ENCODE measurements around the gene NUCKS1.

The NUCKS1 gene

DNA sequence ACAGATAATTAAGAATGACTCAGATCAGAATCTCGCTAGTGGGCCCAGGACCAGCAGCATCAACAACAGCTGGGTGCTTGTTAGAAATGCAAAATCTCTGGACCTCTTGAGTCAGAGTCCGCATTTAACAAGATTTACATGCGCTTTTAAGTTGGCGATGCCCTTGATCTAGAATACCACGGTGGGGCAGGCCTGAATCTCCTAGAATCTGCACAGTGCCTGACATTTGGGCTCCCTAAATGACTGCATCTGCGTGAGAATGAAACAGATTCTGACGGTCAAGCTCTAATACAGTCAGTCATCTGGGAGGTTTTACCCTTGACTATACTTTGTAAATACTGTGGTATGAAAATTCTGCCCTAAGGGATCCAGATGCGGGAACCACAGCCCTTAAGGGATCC is 42.5 kb upstream of the NUCKS1 start:
- CTCF ChIA-PET: interaction anchor here (0.6 to 15.0 kb wide), 41 partner anchors 10 to 346 kb away, joined by 3 to 417 read pairs (median 6); partner anchors contain the start of gene RAB29
- POLR2A ChIA-PET: interaction anchor here (0.8 to 1.5 kb wide), 2 partner anchors 19 to 185 kb away, joined by 3 to 8 read pairs; no protein-coding TSS in a partner anchor
- no peak overlapping the region for H3K4me3 ChIP-seq (ENCODE audit: low read depth, low read length)
- TF ChIP-seq, protein P1, sequence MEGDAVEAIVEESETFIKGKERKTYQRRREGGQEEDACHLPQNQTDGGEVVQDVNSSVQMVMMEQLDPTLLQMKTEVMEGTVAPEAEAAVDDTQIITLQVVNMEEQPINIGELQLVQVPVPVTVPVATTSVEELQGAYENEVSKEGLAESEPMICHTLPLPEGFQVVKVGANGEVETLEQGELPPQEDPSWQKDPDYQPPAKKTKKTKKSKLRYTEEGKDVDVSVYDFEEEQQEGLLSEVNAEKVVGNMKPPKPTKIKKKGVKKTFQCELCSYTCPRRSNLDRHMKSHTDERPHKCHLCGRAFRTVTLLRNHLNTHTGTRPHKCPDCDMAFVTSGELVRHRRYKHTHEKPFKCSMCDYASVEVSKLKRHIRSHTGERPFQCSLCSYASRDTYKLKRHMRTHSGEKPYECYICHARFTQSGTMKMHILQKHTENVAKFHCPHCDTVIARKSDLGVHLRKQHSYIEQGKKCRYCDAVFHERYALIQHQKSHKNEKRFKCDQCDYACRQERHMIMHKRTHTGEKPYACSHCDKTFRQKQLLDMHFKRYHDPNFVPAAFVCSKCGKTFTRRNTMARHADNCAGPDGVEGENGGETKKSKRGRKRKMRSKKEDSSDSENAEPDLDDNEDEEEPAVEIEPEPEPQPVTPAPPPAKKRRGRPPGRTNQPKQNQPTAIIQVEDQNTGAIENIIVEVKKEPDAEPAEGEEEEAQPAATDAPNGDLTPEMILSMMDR (IDR thresholded peaks at IDR 0.05; ENCODE audit: insufficient read depth, low read length, missing control alignments): no peak
- DNase-seq (ENCODE audit: low read depth, low spot score): no peak

DNA sequence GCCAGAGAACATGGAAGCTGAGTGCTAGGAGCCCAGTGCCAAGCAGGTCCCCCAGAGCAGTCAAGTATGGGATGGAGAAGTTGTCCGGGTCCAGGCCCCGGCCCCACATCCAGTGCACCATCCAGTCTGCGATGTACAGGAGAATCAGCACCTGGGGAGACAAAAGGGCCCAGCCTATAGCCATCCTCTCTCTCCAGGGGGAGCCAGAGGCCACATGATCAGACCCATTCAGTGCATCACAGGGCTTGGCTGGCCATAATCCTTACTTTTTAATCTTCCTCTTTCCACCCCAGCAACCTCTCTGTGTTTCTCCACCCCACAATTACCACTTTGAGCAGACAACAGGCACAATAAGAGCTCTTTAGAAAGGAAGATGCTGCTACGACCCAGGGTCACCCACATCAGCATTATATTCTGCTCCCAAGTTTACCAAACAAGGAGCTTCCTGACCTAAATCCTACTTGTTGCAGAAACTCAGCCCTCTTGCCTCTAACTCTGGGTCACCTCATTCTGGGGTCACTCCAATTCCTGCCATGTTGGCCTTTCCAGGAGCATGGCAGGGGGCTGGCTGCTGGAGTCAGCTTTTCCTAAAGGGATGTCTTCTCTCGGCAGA is 41.7 kb upstream of the NUCKS1 start:
- no peak overlapping the region for H3K4me3 ChIP-seq (ENCODE audit: low read depth, low read length)
- TF ChIP-seq, protein P1 (IDR thresholded peaks at IDR 0.05; ENCODE audit: insufficient read depth, low read length, missing control alignments): peak; percentile 89
- ChIA-PET POLR2A (interaction anchor here (0.7 to 1.5 kb wide), 3 partner anchors 20 to 185 kb away, joined by 3 to 8 read pairs (median 3); no protein-coding TSS in a partner anchor), CTCF (interaction anchor here (0.6 to 15.0 kb wide), 48 partner anchors 8 to 347 kb away, joined by 3 to 417 read pairs (median 5); partner anchors contain the start of genes PM20D1 and RAB29)
- no peak for DNase-seq (ENCODE audit: low read depth, low spot score)

DNA sequence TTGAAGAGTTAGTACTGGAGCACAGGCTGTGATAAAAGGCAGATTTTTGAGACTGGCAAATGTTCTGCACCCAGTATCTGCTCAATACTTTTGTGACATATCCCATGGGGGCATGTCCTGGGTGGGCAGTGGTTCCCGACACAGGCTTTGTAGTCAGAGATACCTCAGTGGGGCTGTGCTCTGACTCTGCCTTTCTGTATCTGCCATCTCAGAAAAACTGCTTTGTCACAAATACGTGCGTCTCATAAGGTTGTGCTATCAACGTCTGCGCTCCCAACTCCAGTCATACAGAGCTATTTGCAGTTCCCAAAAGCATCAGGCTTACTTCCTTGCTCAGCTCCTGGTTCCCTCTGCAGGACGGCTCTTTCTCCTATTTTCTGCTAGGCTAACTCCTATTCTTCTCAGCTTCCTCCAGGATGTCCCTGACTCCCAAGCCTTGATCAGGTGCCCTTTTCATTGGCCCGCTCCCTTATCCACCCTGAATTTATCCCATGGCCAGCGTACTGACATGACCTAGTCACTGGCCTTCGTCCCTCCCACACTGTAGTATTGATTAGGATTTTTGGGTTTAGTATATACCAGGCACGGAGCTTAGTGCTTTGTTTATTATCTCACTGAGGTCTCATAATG is 37.4 kb upstream of the NUCKS1 start:
- ChIA-PET POLR2A (interaction anchor here (0.5 kb wide), 1 partner anchor 316 kb away, joined by 3 read pairs; no protein-coding TSS in a partner anchor), CTCF (interaction anchor here (2.4 to 15.0 kb wide), 3 partner anchors 76 to 194 kb away, joined by 12 to 417 read pairs (median 14); no protein-coding TSS in a partner anchor)
- H3K4me3 ChIP-seq (ENCODE audit: low read depth, low read length): no peak overlapping the region
- TF ChIP-seq, protein P1 (IDR thresholded peaks at IDR 0.05; ENCODE audit: insufficient read depth, low read length, missing control alignments): no peak
- DNase-seq (ENCODE audit: low read depth, low spot score): no peak

DNA sequence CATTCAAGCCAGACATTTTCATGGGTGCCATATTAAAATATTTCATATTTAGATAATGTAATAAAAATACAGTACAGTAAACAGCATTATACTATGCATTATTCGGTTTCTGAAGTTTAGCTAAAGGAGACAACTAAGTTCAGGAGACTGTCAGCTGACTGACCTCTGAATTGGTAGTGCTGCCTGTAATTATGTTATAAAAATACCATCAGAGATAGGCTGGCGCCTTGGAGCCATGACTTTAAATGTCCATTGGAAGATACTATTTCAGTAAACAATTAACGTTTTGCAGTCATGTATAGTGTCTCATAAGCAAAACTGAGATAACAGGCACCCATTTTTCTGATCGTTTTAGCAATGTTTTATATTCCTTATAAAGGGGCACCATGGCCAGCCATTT is 36.6 kb upstream of the NUCKS1 start:
- TF ChIP-seq, protein P1 (IDR thresholded peaks at IDR 0.05; ENCODE audit: insufficient read depth, low read length, missing control alignments): no peak
- H3K4me3 ChIP-seq (ENCODE audit: low read depth, low read length): no peak overlapping the region
- ChIA-PET POLR2A (no interaction called here), CTCF (interaction anchor here (3.1 to 15.0 kb wide), 2 partner anchors 121 to 195 kb away, joined by 12 to 417 read pairs; no protein-coding TSS in a partner anchor)
- DNase-seq (ENCODE audit: low read depth, low spot score): no peak

DNA sequence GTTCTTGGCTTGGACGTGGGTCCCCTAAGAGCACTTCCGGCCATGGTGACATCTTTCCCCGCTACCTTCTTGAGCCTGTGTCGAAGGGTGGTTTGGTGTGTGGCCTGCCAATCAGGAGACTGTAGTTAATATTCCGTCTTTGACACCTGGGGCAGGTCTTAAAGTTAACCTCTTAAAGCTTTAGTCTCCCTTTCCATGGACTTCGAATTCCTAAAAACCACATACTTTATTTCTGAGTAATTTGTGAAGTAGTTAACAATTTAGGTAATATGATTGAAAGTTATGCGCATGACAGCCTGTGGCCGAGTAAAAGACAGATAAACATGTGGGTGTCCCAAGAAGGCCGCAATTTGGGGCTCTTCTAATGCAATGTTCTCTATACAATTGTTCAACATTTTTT is 35.5 kb upstream of the NUCKS1 start:
- DNase-seq (ENCODE audit: low read depth, low spot score): no peak
- ChIA-PET CTCF (interaction anchor here (1.0 to 15.0 kb wide), 5 partner anchors 9 to 245 kb away, joined by 3 to 417 read pairs (median 9); no protein-coding TSS in a partner anchor), POLR2A (no interaction called here)
- TF ChIP-seq, protein P1 (IDR thresholded peaks at IDR 0.05; ENCODE audit: insufficient read depth, low read length, missing control alignments): no peak
- no peak overlapping the region for H3K4me3 ChIP-seq (ENCODE audit: low read depth, low read length)

GRCh38 chr1:205783904-205784303 is 33.9 kb upstream of the NUCKS1 start:
- TF ChIP-seq, protein P1 (IDR thresholded peaks at IDR 0.05; ENCODE audit: insufficient read depth, low read length, missing control alignments): no peak
- DNase-seq (ENCODE audit: low read depth, low spot score): no peak
- CTCF ChIA-PET: interaction anchor here (2.0 to 15.0 kb wide), 3 partner anchors 124 to 198 kb away, joined by 9 to 417 read pairs (median 12); no protein-coding TSS in a partner anchor
- no peak overlapping the region for H3K4me3 ChIP-seq (ENCODE audit: low read depth, low read length)
- POLR2A ChIA-PET: no interaction called here
